CD4-positive, alpha-beta memory T cell (primary cell): ENCODE measurements around the gene NIPAL4. TPM values are rescaled to one million over a fixed set of nuclear protein-coding genes. Genes with fewer than 3 reads are reported as not detected.
A peak's percentile ranks its signal among the peaks of the same experiment; 100 is the strongest.

Experiments
- CTCF ChIA-PET: fragments of 350-600 bp; sonication (Branson Sonifier 250); formaldehyde crosslinking; loops from one replicate; lab custom pipeline; 2021; ENCODE audit warnings: inconsistent platforms; ENCODE audit not compliant: partially characterized antibody; lab: Charles Lee
- POLR2A ChIA-PET: fragments of 350-600 bp; sonication (Branson Sonifier 250); formaldehyde crosslinking; loops from one replicate; lab custom pipeline; 2021; ENCODE audit not compliant: partially characterized antibody; lab: Charles Lee
- DNase-seq, 5 donors: peaks; one replicate each; pipeline versions ENCODE4 v3.0.0 to v3.0.0-alpha.2; 2020 to 2022; ENCODE audit warnings: mixed read lengths in 1 of 5
- H3K27ac ChIP-seq: one replicate; pipeline ENCODE4 v1.7.0; 2013; ENCODE audit warnings: low read depth, low read length
- H3K27me3 ChIP-seq: 2 replicates; pipeline ENCODE4 v1.7.0; 2013; ENCODE audit warnings: mild to moderate bottlenecking, low read length, moderate library complexity; ENCODE audit not compliant: insufficient read depth
- H3K36me3 ChIP-seq: 2 replicates; pipeline ENCODE4 v1.7.0; 2013; ENCODE audit warnings: mild to moderate bottlenecking, low read length, moderate library complexity; ENCODE audit not compliant: insufficient read depth
- H3K4me1 ChIP-seq: 2 replicates; pipeline ENCODE4 v1.7.0; 2013; ENCODE audit warnings: mild to moderate bottlenecking, low read length, moderate library complexity; ENCODE audit not compliant: insufficient read depth
- H3K4me3 ChIP-seq, 2 donors: one replicate each; pipeline ENCODE4 v1.7.0; 2013; ENCODE audit warnings: low read length in 2 of 2, mild to moderate bottlenecking in 1 of 2
- H3K9me3 ChIP-seq, 2 donors: one replicate each; pipeline ENCODE4 v1.7.0; 2013; ENCODE audit warnings: low read length in 2 of 2, control low read depth in 1 of 2; ENCODE audit not compliant: control insufficient read depth in 1 of 2
- H3K27ac Mint-ChIP-seq, 7 donors: one replicate each; pipeline ENCODE4 v1.8.0; 2020 to 2021; ENCODE audit warnings: mixed read lengths in 7 of 7, mild to moderate bottlenecking in 6 of 7, inconsistent platforms in 3 of 7, moderate library complexity in 3 of 7
- H3K27me3 Mint-ChIP-seq, 2 donors: one replicate each; pipeline ENCODE4 v1.8.0; 2020 to 2021; ENCODE audit warnings: mixed read lengths in 2 of 2
- H3K36me3 Mint-ChIP-seq, 2 donors: one replicate each; pipeline ENCODE4 v1.8.0; 2020 to 2021; ENCODE audit warnings: mixed read lengths in 2 of 2, inconsistent platforms in 1 of 2, mild to moderate bottlenecking in 1 of 2
- H3K4me1 Mint-ChIP-seq, 4 donors: one replicate each; pipeline ENCODE4 v1.8.0; 2020 to 2021; ENCODE audit warnings: mixed read lengths in 4 of 4, mild to moderate bottlenecking in 1 of 4
- H3K4me3 Mint-ChIP-seq, 8 donors: one replicate each; pipeline ENCODE4 v1.8.0; 2020 to 2021; ENCODE audit warnings: mixed read lengths in 8 of 8, mild to moderate bottlenecking in 7 of 8, moderate library complexity in 6 of 8, inconsistent platforms in 3 of 8
- H3K9me3 Mint-ChIP-seq, 8 donors: one replicate each; pipeline ENCODE4 v1.8.0; 2020 to 2021; ENCODE audit warnings: mixed read lengths in 8 of 8, mild to moderate bottlenecking in 5 of 8, inconsistent platforms in 3 of 8, moderate library complexity in 1 of 8
- intact Hi-C: fragments of 100-400 bp; cut with micrococcal nuclease; formaldehyde crosslinking; loops from one replicate; pipeline ENCODE4 v1.15.1; 2023
- polyA plus RNA-seq, 2 donors: library from polyadenylated mRNA; unstranded; fragments of 300-500 nt; fragmentation: Illumina TruSeq; gene quantifications; one replicate each; pipeline ENCODE4 v1.2.3, GENCODE V29; 2021
- total RNA-seq, 2 experiments: library from RNA; stranded (reverse); gene quantifications; one replicate each; pipeline ENCODE4 v1.2.3, GENCODE V29; 2021

Gene NIPAL4
- total and polyA plus RNA-seq, 4 experiments from 2014 or later, result not detected

- Mint-ChIP-seq H3K36me3 (peaks cover 27 to 36% of the 10 kb centered on the region in 2 donors), H3K27me3 (no peaks in the 10 kb centered on the region), H3K27ac (peak overlapping the region in 3 of 7 donors; percentile 20 to 54 (median 29)), H3K4me1 (peaks cover 0 to 4% (median 4%) of the 10 kb centered on the region in 4 donors), H3K9me3 (no peaks in the 10 kb centered on the region), H3K4me3 (no peak overlapping the region)
- Histone ChIP-seq H3K27me3 (no peaks in the 10 kb centered on the region), H3K27ac (no peak overlapping the region), H3K36me3 (no peaks in the 10 kb centered on the region), H3K9me3 (no peaks in the 10 kb centered on the region), H3K4me3 (no peak overlapping the region), H3K4me1 (no peaks in the 10 kb centered on the region)
- CTCF ChIA-PET, result interaction anchor here (0.5 to 5.1 kb wide), 12 partner anchors 9 to 247 kb away, joined by 3 to 34 read pairs (median 10); partner anchors contain the start of gene NIPAL4
- intact Hi-C loops, result no loop called here
- no peak for DNase-seq
- POLR2A ChIA-PET, result interaction anchor here (0.6 to 2.0 kb wide), 3 partner anchors 107 to 249 kb away, joined by 3 to 4 read pairs (median 3); no protein-coding TSS in a partner anchor
Measured at GRCh38 chr5:157470631-157471030, 10.6 kb downstream of the NIPAL4 start.

GRCh38 chr5:157471709-157472108, 11.7 kb downstream of the NIPAL4 start:
- H3K27ac Mint-ChIP-seq, result no peak overlapping the region
- no peak overlapping the region for H3K4me3 Mint-ChIP-seq
- no peak overlapping the region for H3K27ac ChIP-seq
- intact Hi-C loops, result no loop called here
- ChIA-PET CTCF (interaction anchor here (0.5 to 5.1 kb wide), 24 partner anchors 8 to 272 kb away, joined by 3 to 34 read pairs (median 4); partner anchors contain the start of genes LSM11 and NIPAL4), POLR2A (interaction anchor here (0.8 kb wide), 1 partner anchor 15 kb away, joined by 3 read pairs; no protein-coding TSS in a partner anchor)
- H3K9me3 ChIP-seq, result no peaks in the 10 kb centered on the region
- H3K9me3 Mint-ChIP-seq, result no peaks in the 10 kb centered on the region
- no peaks in the 10 kb centered on the region for H3K27me3 ChIP-seq
- no peaks in the 10 kb centered on the region for H3K27me3 Mint-ChIP-seq
- no peak for DNase-seq
- H3K4me3 ChIP-seq, result no peak overlapping the region
- H3K4me1 Mint-ChIP-seq, result peaks cover under 1 to 4% (median 4%) of the 10 kb centered on the region in 4 donors
- H3K4me1 ChIP-seq, result no peaks in the 10 kb centered on the region
- H3K36me3 ChIP-seq, result peaks cover 2% of the 10 kb centered on the region
- peaks cover 29 to 32% of the 10 kb centered on the region in 2 donors for H3K36me3 Mint-ChIP-seq

GRCh38 chr5:157473383-157474320, 13.6 kb downstream of the NIPAL4 start:
- Histone ChIP-seq H3K27ac (no peak overlapping the region), H3K27me3 (no peaks in the 10 kb centered on the region), H3K36me3 (peaks cover 5% of the 10 kb centered on the region), H3K4me3 (no peak overlapping the region), H3K9me3 (no peaks in the 10 kb centered on the region), H3K4me1 (peaks cover 9% of the 10 kb centered on the region)
- Mint-ChIP-seq H3K27ac (peak overlapping the region in 4 of 7 donors; percentile 44 to 81 (median 65)), H3K4me3 (no peak overlapping the region), H3K36me3 (peaks cover 45% of the 10 kb centered on the region in 2 donors), H3K9me3 (no peaks in the 10 kb centered on the region), H3K4me1 (peaks cover 6 to 19% (median 12%) of the 10 kb centered on the region in 4 donors), H3K27me3 (no peaks in the 10 kb centered on the region)
- DNase-seq, result no peak
- intact Hi-C loops, result no loop called here
- ChIA-PET CTCF (interaction anchor here (0.9 to 1.8 kb wide), 6 partner anchors 9 to 255 kb away, joined by 3 to 6 read pairs (median 4); no protein-coding TSS in a partner anchor), POLR2A (no interaction called here)

- ChIA-PET POLR2A (interaction anchor here (1.6 kb wide), 1 partner anchor 42 kb away, joined by 3 read pairs; no protein-coding TSS in a partner anchor), CTCF (interaction anchor here (0.6 to 4.2 kb wide), 3 partner anchors 10 to 96 kb away, joined by 3 to 30 read pairs (median 9); no protein-coding TSS in a partner anchor)
- intact Hi-C loops, result loop anchor here (5.0 kb wide), 2 partner anchors 148 to 328 kb away; no protein-coding TSS in a partner anchor
- Mint-ChIP-seq H3K27me3 (no peaks in the 10 kb centered on the region), H3K36me3 (peaks cover 56 to 59% of the 10 kb centered on the region in 2 donors), H3K27ac (peak overlapping the region in 2 of 7 donors; percentile 30 to 45), H3K4me1 (peaks cover 18 to 37% (median 24%) of the 10 kb centered on the region in 4 donors), H3K4me3 (peak overlapping the region in 1 of 8 donors; percentile 0), H3K9me3 (no peaks in the 10 kb centered on the region)
- no peaks in the 10 kb centered on the region for H3K9me3 ChIP-seq
- H3K27ac ChIP-seq, result no peak overlapping the region
- no peak overlapping the region for H3K4me3 ChIP-seq
- peaks cover 15% of the 10 kb centered on the region for H3K36me3 ChIP-seq
- no peaks in the 10 kb centered on the region for H3K27me3 ChIP-seq
- no peak for DNase-seq
- H3K4me1 ChIP-seq, result peaks cover 26% of the 10 kb centered on the region
Measured at GRCh38 chr5:157475432-157475831, 15.4 kb downstream of the NIPAL4 start.

GRCh38 chr5:157476702-157477408, 16.8 kb downstream of the NIPAL4 start:
- ChIA-PET POLR2A (interaction anchor here (0.5 to 1.6 kb wide), 6 partner anchors 13 to 327 kb away, joined by 3 to 4 read pairs (median 3); no protein-coding TSS in a partner anchor), CTCF (interaction anchor here (0.6 to 4.2 kb wide), 18 partner anchors 9 to 266 kb away, joined by 3 to 30 read pairs (median 4); partner anchors contain the start of gene LSM11)
- no peak overlapping the region for H3K4me3 Mint-ChIP-seq
- H3K4me1 ChIP-seq, result peaks cover 35% of the 10 kb centered on the region
- H3K27ac ChIP-seq, result no peak overlapping the region
- peaks cover 30% of the 10 kb centered on the region for H3K36me3 ChIP-seq
- intact Hi-C loops, result loop anchor here (2.0 to 5.0 kb wide), 4 partner anchors 44 to 330 kb away; no protein-coding TSS in a partner anchor
- H3K9me3 Mint-ChIP-seq, result no peaks in the 10 kb centered on the region
- H3K27me3 ChIP-seq, result no peaks in the 10 kb centered on the region
- peaks cover 23 to 45% (median 29%) of the 10 kb centered on the region in 4 donors for H3K4me1 Mint-ChIP-seq
- peak in 4 of 5 donors; percentile 19 to 36 (median 28) for DNase-seq
- no peaks in the 10 kb centered on the region for H3K27me3 Mint-ChIP-seq
- H3K36me3 Mint-ChIP-seq, result peaks cover 64 to 70% of the 10 kb centered on the region in 2 donors
- no peaks in the 10 kb centered on the region for H3K9me3 ChIP-seq
- H3K4me3 ChIP-seq, result no peak overlapping the region
- H3K27ac Mint-ChIP-seq, result peak overlapping the region in 5 of 7 donors; percentile 20 to 70 (median 50)

- POLR2A ChIA-PET, result no interaction called here
- intact Hi-C loops, result loop anchor here (2.0 to 5.0 kb wide), 4 partner anchors 45 to 331 kb away; no protein-coding TSS in a partner anchor
- Mint-ChIP-seq H3K36me3 (peaks cover 67 to 74% of the 10 kb centered on the region in 2 donors), H3K27me3 (no peaks in the 10 kb centered on the region), H3K4me1 (peaks cover 19 to 55% (median 30%) of the 10 kb centered on the region in 4 donors), H3K4me3 (peak overlapping the region in 1 of 8 donors; percentile 17), H3K27ac (peak overlapping the region; percentile 19 to 82 (median 61)), H3K9me3 (no peaks in the 10 kb centered on the region)
- Histone ChIP-seq H3K4me1 (peaks cover 35% of the 10 kb centered on the region), H3K27me3 (no peaks in the 10 kb centered on the region), H3K4me3 (no peak overlapping the region), H3K36me3 (peaks cover 31% of the 10 kb centered on the region), H3K27ac (no peak overlapping the region), H3K9me3 (no peaks in the 10 kb centered on the region)
- CTCF ChIA-PET, result interaction anchor here (0.6 to 4.5 kb wide), 11 partner anchors 8 to 379 kb away, joined by 3 to 30 read pairs (median 6); partner anchors contain the start of gene LSM11
- no peak for DNase-seq
Measured at GRCh38 chr5:157477814-157478494, 17.9 kb downstream of the NIPAL4 start.
